Esophagus squamous epithelium (tissue), 5 donors: ENCODE results near the gene RTN4R. TPM values are rescaled to one million over a fixed set of nuclear protein-coding genes. Genes with fewer than 3 reads are reported as not detected.

ENCODE experiments used
- DNase-seq: peaks from one replicate; lab custom pipeline; 2025; lab: John Stamatoyannopoulos, UW
- H3K27ac ChIP-seq, 4 donors: fragments of 200-600 bp; sonication (generic); one replicate each; pipeline ENCODE4 v1.5.1; 2016 to 2019; ENCODE audit warnings: mild to moderate bottlenecking in 1 of 4
- H3K27me3 ChIP-seq, 4 donors: fragments of 200-600 bp; sonication (generic); 1 replicate in 3 of 4; 2 replicates in 1 of 4; pipeline versions ENCODE4 v1.5.1 to v1.6.0; 2017 to 2021; ENCODE audit warnings: antibody characterized with exemption in 1 of 4
- H3K36me3 ChIP-seq, 3 donors: fragments of 200-600 bp; sonication (generic); one replicate each; pipeline ENCODE4 v1.5.1; 2016 to 2019
- H3K4me1 ChIP-seq, 3 donors: fragments of 200-600 bp; sonication (generic); one replicate each; pipeline ENCODE4 v1.5.1; 2017 to 2019
- H3K4me3 ChIP-seq, 4 donors: fragments of 200-600 bp; sonication (generic); 1 replicate in 3 of 4; 2 replicates in 1 of 4; pipeline ENCODE4 v1.5.1; 2016 to 2019; ENCODE audit warnings: mild to moderate bottlenecking in 2 of 4, moderate library complexity in 1 of 4
- H3K9me3 ChIP-seq, 3 donors: fragments of 200-600 bp; sonication (generic); one replicate each; pipeline ENCODE4 v1.5.1; 2016 to 2019
- POLR2A ChIP-seq, 4 donors: fragments of 450-650 bp; IDR thresholded peaks; one replicate each; pipeline ENCODE4 v1.6.1; 2017; ENCODE audit warnings: antibody characterized with exemption in 4 of 4, mild to moderate bottlenecking in 4 of 4, moderate library complexity in 3 of 4
- WGBS, 2 donors: methylation state at CpG; one replicate each; pipeline ENCODE4 v1.1.5; 2018; 5-methylcytosine and 5-hydroxymethylcytosine counted together
- intact Hi-C: fragments of 100-400 bp; cut with DNase I; formaldehyde crosslinking; loops from one replicate; pipeline ENCODE4 v1.15.0; 2022
- total RNA-seq, 4 donors: library from RNA; depleted of rRNA; stranded (reverse); fragments of >200 nt; gene quantifications; one replicate each; pipeline ENCODE4 v1.1.0, GENCODE V29; 2016
- TF ChIP-seq, protein P1 (sequence below), 6 experiments: fragments of 450-650 bp in 4 of 6; fragments of 200-600 bp in 2 of 6; sonication (generic) in 2 of 6; IDR thresholded peaks; one replicate each; pipeline ENCODE4 v1.5.1; 2016 to 2019; ENCODE audit warnings: antibody characterized with exemption in 6 of 6, mild to moderate bottlenecking in 4 of 6, moderate library complexity in 4 of 6
- donor health status: DM: yes; HTN: yes; CAD: no.

The RTN4R gene
- total RNA-seq, 4 donors from 2014 or later = 0.97 to 3.9 (median 2.5) TPM

DNA sequence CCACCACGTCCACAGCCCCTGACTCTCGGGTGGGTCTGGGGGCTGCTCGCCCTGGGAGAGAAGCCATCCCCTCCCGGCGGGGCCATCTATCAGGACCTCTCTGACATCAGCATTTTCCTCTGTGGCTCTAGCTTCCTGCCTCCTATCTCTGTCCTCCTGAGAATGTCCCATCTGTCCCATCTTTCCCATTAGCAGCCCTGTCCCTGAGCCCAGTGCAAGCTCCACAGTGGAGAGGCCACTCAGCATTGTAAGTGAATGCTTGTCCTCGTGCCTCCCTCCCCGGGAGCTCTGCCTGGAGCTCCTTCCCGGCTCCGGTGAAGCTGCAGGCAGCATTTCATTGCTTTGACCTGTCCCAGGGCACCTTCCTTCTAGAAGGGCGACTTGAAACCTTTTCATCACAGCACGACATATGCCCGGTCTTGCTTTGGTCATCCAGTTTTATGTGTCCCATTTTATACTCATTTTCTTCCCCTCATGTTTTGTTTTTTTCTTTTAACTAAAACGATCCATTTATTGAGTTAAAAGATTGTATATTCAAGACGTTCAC, 49.7 kb downstream of the RTN4R start:
- intact Hi-C loops = no loop called here
- peaks cover 0 to 18% (median 0%) of the 10 kb centered on the region in 4 donors for H3K27me3 ChIP-seq
- TF ChIP-seq POLR2A (IDR thresholded peaks at IDR 0.05) = no peak
- TF ChIP-seq, protein P1, sequence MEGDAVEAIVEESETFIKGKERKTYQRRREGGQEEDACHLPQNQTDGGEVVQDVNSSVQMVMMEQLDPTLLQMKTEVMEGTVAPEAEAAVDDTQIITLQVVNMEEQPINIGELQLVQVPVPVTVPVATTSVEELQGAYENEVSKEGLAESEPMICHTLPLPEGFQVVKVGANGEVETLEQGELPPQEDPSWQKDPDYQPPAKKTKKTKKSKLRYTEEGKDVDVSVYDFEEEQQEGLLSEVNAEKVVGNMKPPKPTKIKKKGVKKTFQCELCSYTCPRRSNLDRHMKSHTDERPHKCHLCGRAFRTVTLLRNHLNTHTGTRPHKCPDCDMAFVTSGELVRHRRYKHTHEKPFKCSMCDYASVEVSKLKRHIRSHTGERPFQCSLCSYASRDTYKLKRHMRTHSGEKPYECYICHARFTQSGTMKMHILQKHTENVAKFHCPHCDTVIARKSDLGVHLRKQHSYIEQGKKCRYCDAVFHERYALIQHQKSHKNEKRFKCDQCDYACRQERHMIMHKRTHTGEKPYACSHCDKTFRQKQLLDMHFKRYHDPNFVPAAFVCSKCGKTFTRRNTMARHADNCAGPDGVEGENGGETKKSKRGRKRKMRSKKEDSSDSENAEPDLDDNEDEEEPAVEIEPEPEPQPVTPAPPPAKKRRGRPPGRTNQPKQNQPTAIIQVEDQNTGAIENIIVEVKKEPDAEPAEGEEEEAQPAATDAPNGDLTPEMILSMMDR (IDR thresholded peaks at IDR 0.05) = no peak
- H3K27ac ChIP-seq = no peak overlapping the region
- no peaks in the 10 kb centered on the region for H3K9me3 ChIP-seq
- H3K36me3 ChIP-seq = no peaks in the 10 kb centered on the region
- DNase-seq = no peak
- peaks cover 0 to 15% (median 0%) of the 10 kb centered on the region in 3 donors for H3K4me1 ChIP-seq
- no peak overlapping the region for H3K4me3 ChIP-seq
- 50 to 59% methylated on average over 13 to 14 of the region's 14 CpGs for WGBS, 2 donors

DNA sequence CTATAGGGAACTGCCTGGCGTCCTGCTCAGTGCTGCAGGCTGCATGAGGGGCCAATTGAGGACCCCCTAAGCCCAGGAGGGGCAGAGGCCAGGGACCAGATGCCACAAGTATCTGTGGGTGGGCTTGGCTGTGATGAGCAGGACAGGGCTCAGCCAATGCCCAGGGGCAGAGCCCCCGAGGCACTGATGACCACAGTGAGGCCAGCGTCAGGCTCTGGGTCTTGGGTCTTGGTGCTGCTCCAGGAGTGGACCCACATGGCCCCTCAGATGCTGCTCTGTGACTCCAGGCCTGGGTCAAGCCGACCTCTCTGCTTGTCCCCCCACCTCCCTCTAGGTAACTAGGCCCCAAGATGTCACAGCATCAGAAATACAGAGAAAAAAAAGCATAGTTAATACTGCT, 50.6 kb downstream of the RTN4R start:
- Histone ChIP-seq H3K9me3 (no peaks in the 10 kb centered on the region), H3K36me3 (no peaks in the 10 kb centered on the region), H3K4me3 (no peak overlapping the region), H3K27ac (no peak overlapping the region), H3K4me1 (peaks cover 0 to 12% (median 0%) of the 10 kb centered on the region in 3 donors), H3K27me3 (peaks cover 0 to 18% (median 0%) of the 10 kb centered on the region in 4 donors)
- DNase-seq = no peak
- TF ChIP-seq, protein P1 (IDR thresholded peaks at IDR 0.05) = no peak
- no peak for TF ChIP-seq POLR2A (IDR thresholded peaks at IDR 0.05)
- intact Hi-C loops = no loop called here
- WGBS, 2 donors = 39% methylated on average over 3 of the region's 4 CpGs; no CpG with 5 or more reads in 1 of the 2 donors

DNA sequence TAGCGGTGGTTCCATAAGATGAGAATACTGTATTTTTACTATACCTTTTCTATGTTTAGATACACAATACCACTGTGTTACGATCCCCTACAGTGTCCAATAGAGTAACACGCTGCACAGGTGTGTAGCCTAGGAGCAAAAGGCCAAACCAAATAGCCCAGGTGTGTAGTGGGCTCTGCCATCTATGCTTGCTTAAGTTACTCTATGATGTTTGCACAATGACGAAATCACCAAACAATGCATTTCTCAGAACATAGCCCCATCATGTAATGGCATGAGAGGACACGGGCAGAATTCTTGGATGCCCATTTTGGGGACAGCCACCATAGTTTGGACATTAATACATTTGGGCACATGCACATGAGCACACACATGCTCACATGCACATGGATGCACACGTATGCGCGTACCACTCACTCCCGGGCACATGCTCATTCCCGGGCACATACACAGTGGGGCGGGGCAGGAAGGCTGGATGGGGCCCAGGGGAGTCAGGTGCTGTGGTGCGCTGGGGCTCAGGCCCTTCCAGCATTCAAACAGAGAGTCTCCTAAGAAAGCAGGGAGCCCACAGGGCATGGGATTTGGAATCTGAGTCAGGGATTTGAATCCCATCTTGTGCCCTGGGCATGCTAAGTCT, 51.1 kb downstream of the RTN4R start:
- H3K36me3 ChIP-seq = no peaks in the 10 kb centered on the region
- TF ChIP-seq POLR2A (IDR thresholded peaks at IDR 0.05) = no peak
- TF ChIP-seq, protein P1 (IDR thresholded peaks at IDR 0.05) = no peak
- WGBS, 2 donors = 46 to 66% methylated on average over 10 to 12 of the region's 12 CpGs
- intact Hi-C loops = no loop called here
- peaks cover 0 to 9% (median 2%) of the 10 kb centered on the region in 3 donors for H3K4me1 ChIP-seq
- no peak for DNase-seq
- no peak overlapping the region for H3K27ac ChIP-seq
- H3K4me3 ChIP-seq = no peak overlapping the region
- H3K27me3 ChIP-seq = peaks cover 0 to 18% (median 0%) of the 10 kb centered on the region in 4 donors
- no peaks in the 10 kb centered on the region for H3K9me3 ChIP-seq

DNA sequence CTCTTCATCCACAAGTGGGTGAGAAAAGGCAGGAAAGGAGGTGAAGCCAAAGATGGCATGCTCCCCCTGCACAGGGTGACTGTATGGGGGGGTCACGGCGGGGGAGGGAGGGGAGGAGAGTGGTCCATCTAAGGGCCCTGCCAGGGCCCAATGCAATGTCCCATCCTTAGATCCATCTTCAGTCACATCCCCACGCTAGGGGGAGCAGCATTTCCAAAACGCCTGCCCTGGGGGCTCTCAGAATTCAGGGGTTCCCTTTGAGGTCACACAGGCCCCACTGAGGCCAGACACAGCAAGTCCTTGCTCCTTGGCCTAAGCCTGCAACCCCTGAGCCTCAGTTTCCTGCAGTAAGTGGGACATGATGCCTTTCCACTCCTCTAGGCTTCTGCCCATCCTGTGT, 52.4 kb downstream of the RTN4R start:
- TF ChIP-seq, protein P1 (IDR thresholded peaks at IDR 0.05) = no peak
- no peak for TF ChIP-seq POLR2A (IDR thresholded peaks at IDR 0.05)
- no peak for DNase-seq
- Histone ChIP-seq H3K27me3 (peaks cover 0 to 17% (median 0%) of the 10 kb centered on the region in 4 donors), H3K27ac (no peak overlapping the region), H3K9me3 (no peaks in the 10 kb centered on the region), H3K4me3 (no peak overlapping the region), H3K36me3 (no peaks in the 10 kb centered on the region), H3K4me1 (peaks cover 0 to 13% (median 5%) of the 10 kb centered on the region in 3 donors)
- no CpG with 5 or more reads among the region's 4 CpGs for WGBS, 2 donors
- intact Hi-C loops = no loop called here

DNA sequence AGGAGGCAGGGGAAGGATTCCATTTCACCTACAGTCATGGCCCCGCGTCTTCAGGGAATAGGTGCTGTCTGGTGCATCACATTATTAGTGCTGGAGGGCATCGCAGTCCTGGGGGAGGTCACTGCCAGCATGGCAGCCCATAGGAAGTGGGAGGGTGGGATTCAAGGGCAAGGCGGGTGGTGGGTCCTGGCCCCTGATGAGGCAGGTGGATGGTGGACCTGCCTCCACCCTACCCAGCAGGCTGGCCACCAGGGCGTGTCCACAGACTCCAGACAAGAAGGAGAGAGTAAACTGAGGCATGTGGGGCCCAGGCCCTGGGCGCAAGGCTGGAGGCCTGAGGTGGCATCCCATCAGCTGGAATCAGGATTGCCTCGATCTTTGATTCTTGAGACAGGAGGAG, 53.3 kb downstream of the RTN4R start:
- DNase-seq = no peak
- no peak for TF ChIP-seq POLR2A (IDR thresholded peaks at IDR 0.05)
- TF ChIP-seq, protein P1 (IDR thresholded peaks at IDR 0.05) = no peak
- intact Hi-C loops = no loop called here
- Histone ChIP-seq H3K9me3 (no peaks in the 10 kb centered on the region), H3K36me3 (no peaks in the 10 kb centered on the region), H3K27me3 (peaks cover 0 to 9% (median 0%) of the 10 kb centered on the region in 4 donors), H3K27ac (no peak overlapping the region), H3K4me1 (peaks cover 0 to 10% (median 5%) of the 10 kb centered on the region in 3 donors), H3K4me3 (no peak overlapping the region)
- WGBS, 2 donors = 88 to 93% methylated on average over 3 to 7 of the region's 7 CpGs
